Naive thymus-derived CD8-positive, alpha-beta T cell (primary cell): ENCODE data around the gene ENPP3. TPM values are rescaled to one million over a fixed set of nuclear protein-coding genes. Genes with fewer than 3 reads are reported as not detected.
A peak's percentile ranks its signal among the peaks of the same experiment; 100 is the strongest.

Source experiments
- ATAC-seq, 2 donors: fragments of 150-1000 bp; cut with Tn5 transposase in 1 of 2; sonication (Bioruptor Pico), chemical (Tn5 transposase) in 1 of 2; 1 replicate in 1 of 2; 2 replicates in 1 of 2; pipeline ENCODE4 v1.10.0; 2021; ENCODE audit warnings: mild to moderate bottlenecking in 2 of 2, moderate library complexity in 2 of 2
- POLR2A ChIA-PET: fragments of 350-600 bp; sonication (Branson Sonifier 250); formaldehyde crosslinking; loops from one replicate; lab custom pipeline; 2021; ENCODE audit warnings: antibody characterized with exemption; lab: Charles Lee
- DNase-seq, 10 donors: peaks; one replicate each; pipeline versions ENCODE4 v3.0.0 to v3.0.0-alpha.2; 2020 to 2022
- H3K27ac Mint-ChIP-seq, 10 donors: one replicate each; pipeline ENCODE4 v1.8.0; 2020 to 2022; ENCODE audit warnings: mild to moderate bottlenecking in 10 of 10, mixed read lengths in 10 of 10, moderate library complexity in 4 of 10, inconsistent platforms in 1 of 10
- H3K27me3 Mint-ChIP-seq, 5 donors: one replicate each; pipeline ENCODE4 v1.8.0; 2021 to 2022; ENCODE audit warnings: mixed read lengths in 5 of 5
- H3K36me3 Mint-ChIP-seq, 3 donors: one replicate each; pipeline ENCODE4 v1.8.0; 2020 to 2022; ENCODE audit warnings: mixed read lengths in 3 of 3, mild to moderate bottlenecking in 2 of 3, inconsistent platforms in 1 of 3
- H3K4me1 Mint-ChIP-seq, 4 donors: one replicate each; pipeline ENCODE4 v1.8.0; 2021 to 2022; ENCODE audit warnings: mixed read lengths in 4 of 4
- H3K4me3 Mint-ChIP-seq, 10 donors: one replicate each; pipeline ENCODE4 v1.8.0; 2020 to 2022; ENCODE audit warnings: mild to moderate bottlenecking in 10 of 10, mixed read lengths in 10 of 10, moderate library complexity in 6 of 10, inconsistent platforms in 1 of 10
- H3K9me3 Mint-ChIP-seq, 9 donors: one replicate each; pipeline ENCODE4 v1.8.0; 2020 to 2022; ENCODE audit warnings: mixed read lengths in 9 of 9, mild to moderate bottlenecking in 3 of 9, inconsistent platforms in 1 of 9, moderate library complexity in 1 of 9
- polyA plus RNA-seq, 3 donors: library from polyadenylated mRNA; unstranded; fragments of 300-500 nt; fragmentation: Illumina TruSeq; gene quantifications; one replicate each; pipeline ENCODE4 v1.2.3, GENCODE V29; 2021
- total RNA-seq, 8 experiments: library from RNA in 2 of 8; stranded (reverse) in 2 of 8; gene quantifications; one replicate each; pipeline ENCODE4 v1.2.3 and lab custom pipeline; 2021 to 2026

ENPP3 gene
- total and polyA plus RNA-seq, 5 experiments from 2014 or later = 0.11 to 0.44 (median 0.21) TPM; not detected in 1

DNA sequence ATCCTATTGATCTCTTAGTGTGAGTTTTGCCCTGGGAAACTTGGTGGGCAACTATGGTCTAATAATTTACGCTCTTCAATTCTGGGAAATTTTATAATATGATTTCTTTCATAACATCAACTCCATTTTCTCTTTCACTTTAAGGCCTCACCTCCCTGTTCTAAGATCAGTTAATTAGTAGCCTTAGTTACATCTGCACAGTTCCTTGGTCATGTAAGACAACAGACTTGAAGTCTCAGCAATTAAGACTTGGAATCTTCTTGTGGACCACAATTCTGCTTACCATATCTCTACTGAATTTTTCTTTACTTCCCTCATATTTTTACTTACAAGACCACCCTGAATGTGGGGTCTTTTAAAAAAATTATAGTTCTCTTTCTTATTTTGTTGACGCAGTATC lies 8.7 kb downstream of the ENPP3 start:
- Mint-ChIP-seq H3K27me3 (peaks cover 0 to 5% (median 1%) of the 10 kb centered on the region in 5 donors), H3K4me3 (no peak overlapping the region), H3K9me3 (no peaks in the 10 kb centered on the region), H3K4me1 (peaks cover 0 to 2% (median 0%) of the 10 kb centered on the region in 4 donors), H3K36me3 (no peaks in the 10 kb centered on the region), H3K27ac (no peak overlapping the region)
- POLR2A ChIA-PET = interaction anchor here (0.6 kb wide), 1 partner anchor 814 kb away, joined by 3 read pairs; no protein-coding TSS in a partner anchor
- DNase-seq (no peak), ATAC-seq (no peak)

DNA sequence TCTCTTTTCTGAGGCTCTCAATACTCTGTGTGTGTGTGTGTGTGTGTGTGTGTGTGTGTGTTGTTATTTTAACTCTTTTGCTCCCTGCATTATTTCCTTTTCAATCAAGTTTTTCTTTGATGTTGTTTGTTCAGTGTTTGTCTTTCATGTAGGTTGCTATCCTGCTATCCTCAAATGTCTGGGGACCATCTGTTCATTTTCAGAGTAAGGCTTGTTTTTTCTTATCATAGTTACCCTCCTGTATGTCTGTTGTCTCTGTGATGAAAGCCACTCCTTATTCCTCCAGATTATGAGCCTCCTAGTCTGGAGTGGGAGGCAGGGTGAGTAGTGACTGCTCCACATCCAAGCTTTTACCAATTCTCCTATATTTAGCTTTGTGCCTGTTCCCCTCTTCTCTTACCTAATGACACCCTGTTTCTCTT lies 9.2 kb downstream of the ENPP3 start:
- Mint-ChIP-seq H3K4me3 (no peak overlapping the region), H3K27me3 (peaks cover 0 to 5% (median 1%) of the 10 kb centered on the region in 5 donors), H3K4me1 (peaks cover 0 to 2% (median 0%) of the 10 kb centered on the region in 4 donors), H3K9me3 (no peaks in the 10 kb centered on the region), H3K36me3 (no peaks in the 10 kb centered on the region), H3K27ac (no peak overlapping the region)
- POLR2A ChIA-PET = interaction anchor here (0.6 kb wide), 1 partner anchor 814 kb away, joined by 3 read pairs; no protein-coding TSS in a partner anchor
- no peak for ATAC-seq
- no peak for DNase-seq

- Mint-ChIP-seq H3K4me1 (peaks cover 0 to 2% (median 0%) of the 10 kb centered on the region in 4 donors), H3K4me3 (no peak overlapping the region), H3K27ac (no peak overlapping the region), H3K27me3 (peaks cover 0 to 5% (median 0%) of the 10 kb centered on the region in 5 donors), H3K36me3 (peaks cover 0 to 5% (median 0%) of the 10 kb centered on the region in 3 donors), H3K9me3 (no peaks in the 10 kb centered on the region)
- POLR2A ChIA-PET = no interaction called here
- ATAC-seq (no peak), DNase-seq (no peak)
Observed at GRCh38 chr6:131651782-131652181, 14.7 kb downstream of the ENPP3 start.

DNA sequence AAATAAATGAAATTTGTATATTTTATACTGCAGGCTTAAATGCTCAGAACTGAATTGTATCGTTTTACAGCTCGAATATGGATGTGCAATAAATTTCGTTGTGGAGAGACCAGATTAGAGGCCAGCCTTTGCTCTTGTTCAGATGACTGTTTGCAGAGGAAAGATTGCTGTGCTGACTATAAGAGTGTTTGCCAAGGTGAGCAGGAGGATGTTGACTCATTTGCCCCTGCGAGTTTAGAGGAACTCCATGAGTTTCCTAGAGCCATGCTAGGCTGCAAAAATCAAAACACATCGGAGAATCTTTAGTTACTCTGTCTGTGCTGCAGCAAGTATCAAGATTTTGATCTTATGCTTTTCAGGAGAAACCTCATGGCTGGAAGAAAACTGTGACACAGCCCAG lies 15.4 kb downstream of the ENPP3 start:
- H3K36me3 Mint-ChIP-seq = peaks cover 0 to 5% (median 0%) of the 10 kb centered on the region in 3 donors
- no peak for DNase-seq
- POLR2A ChIA-PET = no interaction called here
- H3K27ac Mint-ChIP-seq = no peak overlapping the region
- H3K4me1 Mint-ChIP-seq = peaks cover 0 to 2% (median 0%) of the 10 kb centered on the region in 4 donors
- peaks cover 0 to 5% (median 0%) of the 10 kb centered on the region in 5 donors for H3K27me3 Mint-ChIP-seq
- ATAC-seq = no peak
- H3K4me3 Mint-ChIP-seq = no peak overlapping the region
- no peaks in the 10 kb centered on the region for H3K9me3 Mint-ChIP-seq

- POLR2A ChIA-PET = no interaction called here
- Mint-ChIP-seq H3K27ac (no peak overlapping the region), H3K36me3 (peaks cover 0 to 5% (median 0%) of the 10 kb centered on the region in 3 donors), H3K4me1 (peaks cover 0 to 2% (median 0%) of the 10 kb centered on the region in 4 donors), H3K9me3 (no peaks in the 10 kb centered on the region), H3K4me3 (no peak overlapping the region), H3K27me3 (peaks cover 0 to 1% (median 0%) of the 10 kb centered on the region in 5 donors)
- DNase-seq (no peak), ATAC-seq (no peak)
Observed at GRCh38 chr6:131654326-131654725, 17.2 kb downstream of the ENPP3 start.

DNA sequence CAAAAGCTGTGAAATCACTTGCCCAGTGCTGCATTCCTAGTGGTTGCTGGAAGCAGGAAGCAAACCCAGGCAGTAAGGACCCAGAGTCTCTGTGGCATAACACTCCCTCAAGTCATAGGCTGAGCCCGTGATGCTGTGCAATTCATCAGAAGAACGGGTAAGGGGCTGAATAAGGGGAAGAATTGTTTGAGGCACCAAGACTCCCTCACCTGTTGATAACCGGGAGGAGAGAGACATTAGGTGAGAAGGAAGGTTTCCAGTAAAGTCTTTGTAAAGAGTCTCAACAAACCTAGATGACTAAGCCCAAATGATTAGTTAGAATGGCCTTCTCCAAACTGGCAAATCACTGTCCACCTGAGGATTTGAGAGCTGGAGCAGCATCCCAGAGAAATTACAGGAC lies 18.3 kb downstream of the ENPP3 start:
- Mint-ChIP-seq H3K27me3 (no peaks in the 10 kb centered on the region), H3K36me3 (peaks cover 0 to 5% (median 0%) of the 10 kb centered on the region in 3 donors), H3K4me1 (no peaks in the 10 kb centered on the region), H3K27ac (peak overlapping the region in 1 of 10 donors; percentile 83), H3K4me3 (no peak overlapping the region), H3K9me3 (no peaks in the 10 kb centered on the region)
- POLR2A ChIA-PET = no interaction called here
- ATAC-seq (no peak), DNase-seq (no peak)

GRCh38 chr6:131655951-131656350 lies 18.8 kb downstream of the ENPP3 start:
- Mint-ChIP-seq H3K27ac (no peak overlapping the region), H3K4me3 (no peak overlapping the region), H3K4me1 (no peaks in the 10 kb centered on the region), H3K36me3 (peaks cover 0 to 5% (median 0%) of the 10 kb centered on the region in 3 donors), H3K27me3 (no peaks in the 10 kb centered on the region), H3K9me3 (no peaks in the 10 kb centered on the region)
- POLR2A ChIA-PET = interaction anchor here (0.6 kb wide), 1 partner anchor 559 kb away, joined by 3 read pairs; no protein-coding TSS in a partner anchor
- DNase-seq (no peak), ATAC-seq (no peak)

DNA sequence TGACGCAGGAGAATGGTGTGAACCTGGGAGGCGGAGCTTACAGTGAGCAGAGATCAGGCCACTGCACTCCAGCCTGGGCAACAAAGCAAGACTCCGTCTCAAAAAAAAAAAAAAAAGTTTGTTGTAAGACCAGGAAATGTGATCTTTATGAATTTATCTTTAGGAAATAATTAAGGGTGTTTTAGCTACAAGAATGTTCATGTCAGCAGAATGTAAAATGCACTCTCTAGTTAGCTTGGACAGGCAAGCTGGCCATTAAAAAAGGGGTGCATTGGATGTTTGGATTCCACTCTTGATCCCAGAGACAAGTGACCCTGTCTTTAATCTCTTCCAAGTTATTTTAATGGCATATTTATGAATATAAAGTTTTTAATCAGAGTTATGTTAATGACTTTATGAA lies 19.6 kb downstream of the ENPP3 start:
- Mint-ChIP-seq H3K4me3 (no peak overlapping the region), H3K4me1 (no peaks in the 10 kb centered on the region), H3K27ac (no peak overlapping the region), H3K9me3 (no peaks in the 10 kb centered on the region), H3K36me3 (peaks cover 0 to 5% (median 0%) of the 10 kb centered on the region in 3 donors), H3K27me3 (no peaks in the 10 kb centered on the region)
- ATAC-seq = no peak
- DNase-seq = no peak
- POLR2A ChIA-PET = interaction anchor here (0.6 kb wide), 1 partner anchor 559 kb away, joined by 3 read pairs; no protein-coding TSS in a partner anchor

DNA sequence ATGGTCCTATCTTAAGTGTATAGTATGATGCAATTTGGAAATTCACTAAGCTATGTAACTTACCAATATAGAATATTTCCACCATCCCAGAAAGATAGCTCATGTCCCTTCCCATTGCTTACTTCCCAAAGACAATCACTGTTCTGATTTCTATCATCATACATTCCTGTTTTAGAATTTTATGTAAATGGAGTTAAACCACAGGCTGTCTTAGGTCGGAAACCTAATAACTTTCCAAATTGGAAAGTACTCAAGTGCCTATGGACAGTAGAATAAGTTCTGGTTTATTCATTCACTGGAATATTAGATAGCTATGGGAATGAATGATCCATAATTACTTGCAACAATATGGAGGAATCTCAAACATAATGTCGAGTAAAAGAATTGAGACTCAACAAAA lies 20.1 kb downstream of the ENPP3 start:
- no peak for ATAC-seq
- Mint-ChIP-seq H3K27ac (no peak overlapping the region), H3K36me3 (peaks cover 0 to 5% (median 0%) of the 10 kb centered on the region in 3 donors), H3K9me3 (no peaks in the 10 kb centered on the region), H3K27me3 (no peaks in the 10 kb centered on the region), H3K4me1 (no peaks in the 10 kb centered on the region), H3K4me3 (no peak overlapping the region)
- DNase-seq = no peak
- POLR2A ChIA-PET = no interaction called here

- POLR2A ChIA-PET = no interaction called here
- H3K27me3 Mint-ChIP-seq = no peaks in the 10 kb centered on the region
- H3K4me1 Mint-ChIP-seq = no peaks in the 10 kb centered on the region
- no peak overlapping the region for H3K27ac Mint-ChIP-seq
- no peaks in the 10 kb centered on the region for H3K9me3 Mint-ChIP-seq
- no peak overlapping the region for H3K4me3 Mint-ChIP-seq
- ATAC-seq (no peak), DNase-seq (no peak)
- H3K36me3 Mint-ChIP-seq = peaks cover 0 to 5% (median 0%) of the 10 kb centered on the region in 3 donors
Observed at GRCh38 chr6:131657630-131658111, 20.6 kb downstream of the ENPP3 start.

GRCh38 chr6:131658287-131658686 lies 21.2 kb downstream of the ENPP3 start:
- Mint-ChIP-seq H3K9me3 (no peaks in the 10 kb centered on the region), H3K4me3 (no peak overlapping the region), H3K27ac (no peak overlapping the region), H3K27me3 (no peaks in the 10 kb centered on the region), H3K4me1 (no peaks in the 10 kb centered on the region), H3K36me3 (peaks cover 0 to 3% (median 0%) of the 10 kb centered on the region in 3 donors)
- DNase-seq (no peak), ATAC-seq (no peak)
- POLR2A ChIA-PET = no interaction called here

DNA sequence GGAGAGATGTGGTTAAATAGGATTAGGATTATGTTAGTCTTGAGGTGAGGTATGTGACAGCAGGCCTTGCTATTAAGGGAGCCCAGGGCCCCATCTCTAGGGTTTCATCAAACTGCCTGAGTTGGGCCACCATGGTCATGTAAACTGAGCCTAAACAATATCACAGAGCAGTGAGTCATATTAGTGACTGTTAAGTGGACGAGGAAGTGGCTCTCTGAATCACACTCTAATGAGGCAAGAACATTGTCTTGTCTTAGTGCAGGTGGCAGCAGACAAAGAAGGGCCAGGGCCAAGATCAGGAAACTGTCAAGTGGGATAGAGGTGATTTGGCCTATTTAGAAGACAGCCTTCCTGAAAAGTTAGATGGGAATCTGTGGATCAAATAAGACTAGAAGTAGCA lies 23.1 kb downstream of the ENPP3 start:
- ATAC-seq (no peak), DNase-seq (no peak)
- Mint-ChIP-seq H3K27ac (no peak overlapping the region), H3K4me3 (no peak overlapping the region), H3K36me3 (no peaks in the 10 kb centered on the region), H3K27me3 (no peaks in the 10 kb centered on the region), H3K4me1 (no peaks in the 10 kb centered on the region), H3K9me3 (no peaks in the 10 kb centered on the region)
- POLR2A ChIA-PET = no interaction called here

GRCh38 chr6:131663578-131664165 lies 26.6 kb downstream of the ENPP3 start:
- Mint-ChIP-seq H3K36me3 (no peaks in the 10 kb centered on the region), H3K4me1 (no peaks in the 10 kb centered on the region), H3K4me3 (no peak overlapping the region), H3K27me3 (peaks cover 0 to 3% (median 0%) of the 10 kb centered on the region in 5 donors), H3K27ac (no peak overlapping the region), H3K9me3 (no peaks in the 10 kb centered on the region)
- POLR2A ChIA-PET = no interaction called here
- no peak for ATAC-seq
- DNase-seq = no peak
